Neural cell (in vitro differentiated cells): ENCODE measurements around the gene CHCHD10. TPM values are rescaled to one million over a fixed set of nuclear protein-coding genes. Genes with fewer than 3 reads are reported as not detected.

Experiments
- H2AFZ ChIP-seq: fragments of 200-600, 300-800 bp; sonication (generic), shearing (Covaris generic); 2 replicates; pipeline ENCODE4 v1.6.0; 2014; ENCODE audit warnings: low read depth, mild to moderate bottlenecking, antibody characterized with exemption, low read length, moderate library complexity
- H3F3A ChIP-seq: fragments of 200-600 bp; shearing (Covaris generic); 2 replicates; pipeline ENCODE4 v1.6.1; 2016; ENCODE audit warnings: mild to moderate bottlenecking, moderate library complexity, mixed read lengths, antibody characterized with exemption, low read length; ENCODE audit not compliant: insufficient read depth, poor library complexity, severe bottlenecking
- H3K27ac ChIP-seq: fragments of 200-600, 300-800 bp; sonication (generic), shearing (Covaris generic); 2 replicates; pipeline ENCODE4 v1.5.1; 2014; ENCODE audit warnings: mild to moderate bottlenecking, low read length, moderate library complexity
- H3K27me3 ChIP-seq: fragments of 300-800, 200-600 bp; sonication (generic), shearing (Covaris generic); 2 replicates; pipeline ENCODE4 v1.6.0; 2014; ENCODE audit warnings: mild to moderate bottlenecking, low read depth, low read length, moderate library complexity; ENCODE audit not compliant: insufficient read depth
- H3K36me3 ChIP-seq: fragments of 300-800, 200-600 bp; sonication (generic), shearing (Covaris generic); 2 replicates; pipeline ENCODE4 v1.5.1; 2014; ENCODE audit warnings: mild to moderate bottlenecking, antibody characterized with exemption, low read length, moderate library complexity; ENCODE audit not compliant: insufficient read depth
- H3K4me2 ChIP-seq: fragments of 300-800, 200-600 bp; sonication (generic), shearing (Covaris generic); 2 replicates; pipeline ENCODE4 v1.6.0; 2014; ENCODE audit warnings: mild to moderate bottlenecking, low read length
- H3K4me3 ChIP-seq: fragments of 300-800, 200-600 bp; sonication (generic), shearing (Covaris generic); 2 replicates; pipeline ENCODE4 v1.5.1; 2014; ENCODE audit warnings: mild to moderate bottlenecking, low read length, moderate library complexity
- H3K79me2 ChIP-seq: fragments of 200-600 bp; shearing (Covaris generic); replicated peaks from 2 replicates; pipeline ENCODE4 v1.6.0; 2014; ENCODE audit warnings: mild to moderate bottlenecking, low read length, moderate library complexity; ENCODE audit not compliant: insufficient read depth
- H3K9ac ChIP-seq: fragments of 300-800, 200-600 bp; sonication (generic), shearing (Covaris generic); 2 replicates; pipeline ENCODE4 v1.6.1; 2016; ENCODE audit warnings: mild to moderate bottlenecking, low read length, mixed read lengths
- H3K9me2 ChIP-seq: fragments of 200-600 bp; shearing (Covaris generic); 2 replicates; pipeline ENCODE4 v1.6.1; 2016; ENCODE audit warnings: mild to moderate bottlenecking, low read length, mixed read lengths; ENCODE audit not compliant: insufficient read depth
- H3K9me3 ChIP-seq: fragments of 200-600, 300-800 bp; sonication (generic), shearing (Covaris generic); 2 replicates; pipeline ENCODE4 v1.6.1; 2016; ENCODE audit warnings: mild to moderate bottlenecking, mixed run types, low read length, moderate library complexity, mixed read lengths
- H4K20me1 ChIP-seq: fragments of 200-600 bp; shearing (Covaris generic); 2 replicates; pipeline ENCODE4 v1.6.1; 2016; ENCODE audit warnings: mild to moderate bottlenecking, mixed run types; ENCODE audit not compliant: insufficient read depth
- EP300 ChIP-seq: fragments of 450-650 bp; conservative IDR thresholded peaks from 2 replicates; pipeline ENCODE4 v1.6.1; 2014; ENCODE audit warnings: antibody characterized with exemption, mild to moderate bottlenecking, moderate library complexity; ENCODE audit not compliant: poor library complexity, severe bottlenecking
- EZH2 ChIP-seq: fragments of 200-600, 300-800 bp; shearing (Covaris generic), sonication (generic); IDR thresholded peaks from 2 replicates; pipeline ENCODE4 v1.6.1; 2014; ENCODE audit warnings: antibody characterized with exemption, low read length, borderline replicate concordance, mild to moderate bottlenecking; ENCODE audit not compliant: insufficient read depth, poor library complexity, severe bottlenecking
- MXI1 ChIP-seq: fragments of 450-650 bp; conservative IDR thresholded peaks from 2 replicates; pipeline ENCODE4 v1.6.1; 2014; ENCODE audit warnings: antibody characterized with exemption, mild to moderate bottlenecking; ENCODE audit not compliant: poor library complexity, severe bottlenecking
- POLR2AphosphoS5 ChIP-seq: IDR thresholded peaks from 2 replicates; pipeline ENCODE4 v1.6.1; 2012
- RAD21 ChIP-seq: fragments of 450-650 bp; conservative IDR thresholded peaks from 2 replicates; pipeline ENCODE4 v1.6.1; 2014; ENCODE audit warnings: antibody characterized with exemption, mild to moderate bottlenecking, moderate library complexity
- SMC3 ChIP-seq: fragments of 450-650 bp; conservative IDR thresholded peaks from 2 replicates; pipeline ENCODE4 v1.6.1; 2014; ENCODE audit warnings: antibody characterized with exemption, mild to moderate bottlenecking, moderate library complexity; ENCODE audit not compliant: poor library complexity
- TAF1 ChIP-seq: IDR thresholded peaks from 2 replicates; pipeline ENCODE4 v1.6.1; 2012; ENCODE audit warnings: low read depth
- polyA plus RNA-seq: library from polyadenylated mRNA; depleted of rRNA; stranded (reverse); fragments of >200 nt; gene quantifications from 2 replicates; pipeline ENCODE4 v1.2.3, GENCODE V29; 2014
- TF ChIP-seq, protein P1 (sequence below): fragments of 450-650 bp; IDR thresholded peaks from 2 replicates; pipeline ENCODE4 v1.5.1; 2014; ENCODE audit warnings: antibody characterized with exemption, mild to moderate bottlenecking, moderate library complexity; ENCODE audit not compliant: poor library complexity, severe bottlenecking
- TF ChIP-seq, protein P2 (sequence below): IDR thresholded peaks from 2 replicates; pipeline ENCODE4 v1.6.1; 2012; ENCODE audit warnings: borderline replicate concordance

CHCHD10 gene
- polyA plus RNA-seq, 1 donor from 2014 or later = not detected

DNA sequence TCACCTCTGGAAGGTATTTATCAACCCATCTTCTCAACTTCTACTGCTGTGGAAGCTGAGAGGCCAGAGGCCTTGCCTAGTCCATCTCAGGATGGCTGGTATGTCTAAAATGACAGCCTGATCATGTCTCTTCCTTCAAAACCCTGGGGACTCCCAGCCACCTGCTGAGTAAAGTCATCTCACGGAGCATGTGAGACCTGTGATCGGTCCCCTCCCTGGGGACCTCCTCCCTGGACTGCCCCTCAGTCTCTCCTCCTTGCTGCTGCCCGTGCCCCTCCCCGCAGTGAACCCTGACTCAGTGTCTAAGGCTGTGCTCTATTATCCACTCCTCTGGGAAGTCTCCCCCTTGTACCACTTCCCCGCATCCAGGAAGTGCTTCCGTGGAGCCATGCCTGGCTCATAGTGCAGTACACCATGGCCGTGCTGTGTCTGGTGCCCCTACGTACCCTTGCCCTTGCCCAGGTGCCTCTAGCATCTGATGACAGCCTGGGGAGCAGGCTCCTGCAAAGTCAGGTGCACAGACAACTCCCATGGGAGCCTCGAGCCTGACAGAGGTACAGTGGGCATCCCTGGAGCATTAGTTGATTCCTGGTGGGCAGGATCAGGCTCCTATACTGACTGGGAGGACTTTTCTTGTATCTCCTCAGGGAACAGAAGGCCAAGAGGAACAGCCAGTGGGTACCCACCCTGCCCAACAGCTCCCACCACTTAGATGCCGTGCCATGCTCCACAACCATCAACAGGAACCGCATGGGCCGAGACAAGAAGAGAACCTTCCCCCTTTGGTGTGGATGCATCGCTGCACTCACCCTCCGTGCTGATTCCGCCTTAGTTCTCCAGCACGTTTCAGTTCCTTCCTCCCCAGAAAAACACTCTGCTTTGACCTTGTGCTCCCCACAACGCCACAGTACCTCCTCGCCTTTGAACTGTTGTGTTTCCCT, 32.8 kb upstream of the CHCHD10 start:
- Histone ChIP-seq H3K27me3 (no peaks in the 10 kb centered on the region), H3K27ac (no peak overlapping the region), H3K9me3 (no peaks in the 10 kb centered on the region), H3K4me2 (no peak overlapping the region), H3K9ac (no peak overlapping the region), H3K79me2 (no peaks in the 10 kb centered on the region), H3K36me3 (peaks cover 13% of the 10 kb centered on the region), H2AFZ (no peak overlapping the region), H3K9me2 (no peaks in the 10 kb centered on the region), H4K20me1 (no peaks in the 10 kb centered on the region), H3F3A (no peaks in the 10 kb centered on the region), H3K4me3 (no peak overlapping the region)
- TF ChIP-seq SMC3 (no peak), EZH2 (no peak), EP300 (no peak), POLR2AphosphoS5 (no peak), RAD21 (no peak), MXI1 (no peak), TAF1 (no peak)
- TF ChIP-seq, protein P1, sequence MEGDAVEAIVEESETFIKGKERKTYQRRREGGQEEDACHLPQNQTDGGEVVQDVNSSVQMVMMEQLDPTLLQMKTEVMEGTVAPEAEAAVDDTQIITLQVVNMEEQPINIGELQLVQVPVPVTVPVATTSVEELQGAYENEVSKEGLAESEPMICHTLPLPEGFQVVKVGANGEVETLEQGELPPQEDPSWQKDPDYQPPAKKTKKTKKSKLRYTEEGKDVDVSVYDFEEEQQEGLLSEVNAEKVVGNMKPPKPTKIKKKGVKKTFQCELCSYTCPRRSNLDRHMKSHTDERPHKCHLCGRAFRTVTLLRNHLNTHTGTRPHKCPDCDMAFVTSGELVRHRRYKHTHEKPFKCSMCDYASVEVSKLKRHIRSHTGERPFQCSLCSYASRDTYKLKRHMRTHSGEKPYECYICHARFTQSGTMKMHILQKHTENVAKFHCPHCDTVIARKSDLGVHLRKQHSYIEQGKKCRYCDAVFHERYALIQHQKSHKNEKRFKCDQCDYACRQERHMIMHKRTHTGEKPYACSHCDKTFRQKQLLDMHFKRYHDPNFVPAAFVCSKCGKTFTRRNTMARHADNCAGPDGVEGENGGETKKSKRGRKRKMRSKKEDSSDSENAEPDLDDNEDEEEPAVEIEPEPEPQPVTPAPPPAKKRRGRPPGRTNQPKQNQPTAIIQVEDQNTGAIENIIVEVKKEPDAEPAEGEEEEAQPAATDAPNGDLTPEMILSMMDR = no peak
- TF ChIP-seq, protein P2, sequence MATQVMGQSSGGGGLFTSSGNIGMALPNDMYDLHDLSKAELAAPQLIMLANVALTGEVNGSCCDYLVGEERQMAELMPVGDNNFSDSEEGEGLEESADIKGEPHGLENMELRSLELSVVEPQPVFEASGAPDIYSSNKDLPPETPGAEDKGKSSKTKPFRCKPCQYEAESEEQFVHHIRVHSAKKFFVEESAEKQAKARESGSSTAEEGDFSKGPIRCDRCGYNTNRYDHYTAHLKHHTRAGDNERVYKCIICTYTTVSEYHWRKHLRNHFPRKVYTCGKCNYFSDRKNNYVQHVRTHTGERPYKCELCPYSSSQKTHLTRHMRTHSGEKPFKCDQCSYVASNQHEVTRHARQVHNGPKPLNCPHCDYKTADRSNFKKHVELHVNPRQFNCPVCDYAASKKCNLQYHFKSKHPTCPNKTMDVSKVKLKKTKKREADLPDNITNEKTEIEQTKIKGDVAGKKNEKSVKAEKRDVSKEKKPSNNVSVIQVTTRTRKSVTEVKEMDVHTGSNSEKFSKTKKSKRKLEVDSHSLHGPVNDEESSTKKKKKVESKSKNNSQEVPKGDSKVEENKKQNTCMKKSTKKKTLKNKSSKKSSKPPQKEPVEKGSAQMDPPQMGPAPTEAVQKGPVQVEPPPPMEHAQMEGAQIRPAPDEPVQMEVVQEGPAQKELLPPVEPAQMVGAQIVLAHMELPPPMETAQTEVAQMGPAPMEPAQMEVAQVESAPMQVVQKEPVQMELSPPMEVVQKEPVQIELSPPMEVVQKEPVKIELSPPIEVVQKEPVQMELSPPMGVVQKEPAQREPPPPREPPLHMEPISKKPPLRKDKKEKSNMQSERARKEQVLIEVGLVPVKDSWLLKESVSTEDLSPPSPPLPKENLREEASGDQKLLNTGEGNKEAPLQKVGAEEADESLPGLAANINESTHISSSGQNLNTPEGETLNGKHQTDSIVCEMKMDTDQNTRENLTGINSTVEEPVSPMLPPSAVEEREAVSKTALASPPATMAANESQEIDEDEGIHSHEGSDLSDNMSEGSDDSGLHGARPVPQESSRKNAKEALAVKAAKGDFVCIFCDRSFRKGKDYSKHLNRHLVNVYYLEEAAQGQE = no peak

DNA sequence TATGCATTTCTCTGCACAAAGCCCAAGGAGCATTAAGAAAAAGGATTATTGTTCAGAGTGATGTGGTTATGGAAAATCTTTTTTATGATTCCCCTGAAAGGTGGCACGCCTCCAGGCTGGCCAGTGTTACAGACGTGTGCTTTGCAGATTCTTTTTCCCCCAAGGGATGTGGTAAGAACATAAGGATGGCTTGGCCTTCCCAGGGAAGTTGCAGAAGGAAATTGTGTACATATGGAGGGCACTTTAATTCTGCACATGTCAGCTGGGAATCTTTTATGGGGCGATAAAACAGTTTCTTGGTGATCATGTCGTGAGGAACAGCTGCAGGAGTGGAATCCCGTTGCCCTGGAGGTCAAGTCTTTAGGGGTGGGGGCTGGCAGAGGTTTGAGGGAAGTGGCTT, 28.7 kb upstream of the CHCHD10 start:
- no peak overlapping the region for H3K9ac ChIP-seq
- H3K79me2 ChIP-seq = peaks cover 5% of the 10 kb centered on the region
- no peaks in the 10 kb centered on the region for H3F3A ChIP-seq
- no peak overlapping the region for H3K27ac ChIP-seq
- H3K9me2 ChIP-seq = no peaks in the 10 kb centered on the region
- TF ChIP-seq MXI1 (no peak), SMC3 (no peak), POLR2AphosphoS5 (no peak), EZH2 (no peak), EP300 (no peak)
- TF ChIP-seq, protein P1 = no peak
- no peaks in the 10 kb centered on the region for H3K9me3 ChIP-seq
- peaks cover 5% of the 10 kb centered on the region for H3K36me3 ChIP-seq
- H3K4me2 ChIP-seq = no peak overlapping the region
- H3K27me3 ChIP-seq = no peaks in the 10 kb centered on the region
- no peak overlapping the region for H3K4me3 ChIP-seq
- peaks cover 5% of the 10 kb centered on the region for H4K20me1 ChIP-seq
- H2AFZ ChIP-seq = no peak overlapping the region
